Measurements from ENCODE around the gene FAM200C.

Gene FAM200C

DNA sequence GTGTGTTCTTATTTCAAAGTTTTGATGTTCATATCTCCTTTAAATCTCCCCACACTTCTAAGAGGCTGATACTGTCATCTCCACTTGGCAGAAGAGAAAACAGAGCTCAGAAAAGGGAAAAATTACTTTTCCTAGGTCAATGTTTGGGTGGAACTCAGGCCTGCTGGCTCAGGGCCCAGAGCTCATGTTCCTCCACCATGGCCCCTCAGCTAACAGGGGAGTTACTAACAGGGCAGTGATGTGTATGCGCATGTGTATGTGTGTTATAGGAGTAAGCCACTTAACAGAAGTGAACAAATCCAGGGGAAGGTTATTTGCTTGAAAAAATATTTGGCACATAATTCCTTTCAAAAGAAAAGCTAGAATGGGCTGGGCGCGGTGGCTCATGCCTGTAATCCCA is 32.0 kb downstream of the FAM200C start:
- DNase-seq (ENCODE audit: extremely low read depth in 1 of 2, low read depth in 1 of 2) = no peak

DNA sequence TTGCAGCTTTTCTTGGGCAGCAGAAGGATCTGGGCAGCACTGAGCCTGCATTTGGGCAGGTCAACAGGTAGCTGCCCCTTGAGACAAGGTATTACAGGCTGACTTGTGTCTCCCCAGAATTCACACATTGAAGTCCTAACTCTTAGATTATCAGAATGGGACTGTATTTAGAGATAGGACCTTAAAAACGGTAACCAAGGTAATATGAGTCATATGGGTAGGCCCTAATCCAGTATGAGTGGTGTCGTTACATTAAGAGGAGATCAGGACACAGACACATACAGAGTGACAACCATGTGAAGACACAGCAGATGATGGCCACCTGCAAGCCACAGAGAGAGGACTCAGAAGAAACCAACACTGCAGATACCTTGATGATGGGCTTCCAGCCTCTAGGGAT is 32.6 kb downstream of the FAM200C start:
- no peak for DNase-seq (ENCODE audit: extremely low read depth in 1 of 2, low read depth in 1 of 2)

DNA sequence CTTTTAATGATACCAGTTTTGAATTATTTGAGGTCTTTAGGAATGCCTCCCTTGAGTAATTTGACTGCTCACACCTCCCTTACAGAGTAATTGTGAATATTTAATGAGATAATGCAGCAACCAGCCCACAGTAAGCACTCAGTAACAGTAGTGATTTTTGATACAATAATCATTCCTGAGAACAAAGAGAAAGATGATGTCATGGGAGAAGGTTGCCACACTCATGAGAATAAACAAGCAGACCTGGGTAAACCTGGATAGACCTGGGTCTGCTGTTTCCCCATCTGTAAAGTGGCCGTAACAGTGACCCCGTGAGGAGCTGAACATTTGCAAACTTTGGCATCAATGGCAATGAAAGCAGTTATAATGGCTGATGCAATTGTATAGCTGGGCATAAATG is 33.6 kb downstream of the FAM200C start:
- no peak for DNase-seq (ENCODE audit: extremely low read depth in 1 of 2, low read depth in 1 of 2)

DNA sequence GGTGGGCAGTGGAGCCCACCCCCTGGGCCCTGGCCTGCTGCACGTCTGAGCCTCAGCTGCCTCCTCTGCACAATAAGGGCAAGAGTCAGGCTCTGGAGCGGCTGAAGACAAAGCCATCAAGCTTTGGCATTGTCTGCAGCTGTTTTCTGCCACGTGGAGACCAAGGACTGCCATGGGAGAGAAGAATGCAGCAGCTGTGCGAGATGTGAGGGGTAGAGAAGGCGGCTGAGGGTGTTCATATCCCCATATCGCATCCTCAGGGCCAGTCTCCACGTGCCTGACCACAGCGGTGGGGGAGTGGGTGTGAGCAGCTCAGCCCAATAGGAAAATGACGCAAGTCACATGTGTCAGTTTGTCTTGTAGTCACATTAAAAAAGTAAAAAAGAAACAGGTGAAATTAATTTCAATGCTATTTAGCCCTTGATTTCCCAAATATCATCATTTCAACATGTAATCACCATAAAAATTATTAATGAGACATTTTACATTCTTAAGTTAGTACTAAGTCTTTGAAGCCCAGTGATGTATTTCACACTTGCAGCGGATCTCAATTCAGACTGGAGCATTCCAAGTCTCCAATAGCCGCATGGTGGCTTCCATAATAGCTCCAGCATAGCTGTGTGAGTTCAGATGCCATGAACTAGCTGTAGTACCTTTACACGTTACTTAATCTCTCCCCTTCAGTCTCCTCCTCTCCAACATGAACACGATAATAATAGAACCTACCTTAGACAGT is 36.0 kb downstream of the FAM200C start:
- DNase-seq (ENCODE audit: extremely low read depth in 1 of 2, low read depth in 1 of 2) = no peak

DNA sequence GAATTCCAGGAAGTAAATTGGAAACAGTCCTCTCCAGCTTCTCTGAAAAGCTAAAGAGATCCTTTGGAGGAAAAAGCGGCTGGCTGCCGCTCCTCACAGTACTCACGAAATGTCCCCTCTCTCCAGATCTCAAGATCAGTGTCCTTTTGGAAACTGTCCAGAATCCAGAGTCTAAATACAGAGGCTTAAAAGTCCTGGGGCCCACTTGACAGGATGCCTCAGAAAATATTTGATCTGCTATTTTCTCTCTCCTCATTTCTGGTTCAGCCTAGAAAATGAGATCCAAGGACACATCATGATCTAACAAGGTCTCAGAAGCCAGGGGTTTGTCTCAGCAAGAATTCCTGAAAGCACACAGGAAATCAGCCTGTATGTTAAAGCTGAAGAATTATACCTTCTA is 36.6 kb downstream of the FAM200C start:
- no peak for DNase-seq (ENCODE audit: extremely low read depth in 1 of 2, low read depth in 1 of 2)

DNA sequence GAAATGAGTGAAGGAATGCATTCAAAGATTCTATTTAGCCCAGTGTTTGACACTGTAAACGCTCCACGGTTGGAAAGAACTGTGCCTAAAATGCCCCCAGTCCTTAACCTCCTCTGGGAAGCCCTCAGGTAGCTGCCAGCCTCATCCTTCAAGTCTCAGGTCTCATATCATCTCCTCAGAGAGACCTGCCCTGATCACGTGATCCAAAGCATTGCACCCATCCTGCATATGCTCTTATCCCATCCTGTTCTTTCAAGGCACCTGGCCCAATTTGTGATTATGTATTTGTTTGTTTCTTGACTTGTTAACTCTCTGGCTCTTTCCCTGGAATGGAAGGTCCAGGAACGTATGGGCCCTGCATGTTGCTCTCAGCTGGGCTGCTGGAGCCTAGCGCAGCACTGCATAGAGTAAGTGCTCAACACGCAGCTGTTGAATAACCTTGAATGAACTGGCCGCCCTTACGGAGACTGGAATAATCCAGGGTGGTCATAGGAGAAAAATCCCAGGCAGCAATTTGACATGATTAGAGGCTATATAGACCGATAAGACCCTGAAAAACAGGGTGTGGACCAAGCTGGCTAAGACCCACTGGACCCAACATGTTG is 38.1 kb downstream of the FAM200C start:
- DNase-seq (ENCODE audit: extremely low read depth in 1 of 2, low read depth in 1 of 2) = no peak

DNA sequence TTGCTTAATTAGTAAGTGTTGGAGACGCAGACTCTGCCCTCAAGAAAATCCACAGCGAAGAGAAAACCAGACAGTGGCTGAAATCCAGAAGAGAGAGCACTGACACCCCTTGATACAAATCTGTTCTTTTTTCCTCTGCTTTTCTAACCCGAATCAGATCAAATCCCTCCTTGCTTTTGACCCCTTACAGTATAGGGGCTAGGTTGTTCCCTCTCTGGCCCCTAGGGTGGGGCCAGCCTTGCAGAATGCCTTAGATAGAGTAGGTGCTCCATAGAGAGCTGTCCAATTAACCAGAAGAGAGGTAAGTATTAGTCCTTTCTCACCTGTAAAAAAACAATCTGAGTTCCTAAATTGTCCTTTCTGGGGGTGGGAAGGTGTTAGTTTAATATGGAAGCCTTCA is 39.5 kb downstream of the FAM200C start:
- no peak for DNase-seq (ENCODE audit: extremely low read depth in 1 of 2, low read depth in 1 of 2)

DNA sequence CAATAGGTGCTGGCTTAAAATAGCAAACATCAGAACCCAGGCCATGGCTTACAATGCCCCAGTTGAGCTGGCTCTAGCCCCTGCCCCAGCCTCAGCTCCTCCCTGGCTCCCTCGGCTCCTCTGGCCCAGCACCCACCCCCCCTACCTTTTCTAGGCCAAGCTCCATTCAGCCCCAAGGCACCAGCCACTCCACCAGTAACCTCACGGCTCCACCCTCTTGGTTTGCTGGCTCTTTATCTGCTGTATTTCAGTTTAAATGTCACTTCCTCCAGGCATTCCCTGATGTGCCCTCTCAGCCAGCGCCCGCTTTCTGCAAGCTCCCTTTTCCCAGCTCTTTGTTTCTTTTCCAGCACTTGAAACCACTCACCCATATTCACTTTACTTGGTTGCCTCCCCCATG is 40.0 kb downstream of the FAM200C start:
- no peak for DNase-seq (ENCODE audit: extremely low read depth in 1 of 2, low read depth in 1 of 2)

DNA sequence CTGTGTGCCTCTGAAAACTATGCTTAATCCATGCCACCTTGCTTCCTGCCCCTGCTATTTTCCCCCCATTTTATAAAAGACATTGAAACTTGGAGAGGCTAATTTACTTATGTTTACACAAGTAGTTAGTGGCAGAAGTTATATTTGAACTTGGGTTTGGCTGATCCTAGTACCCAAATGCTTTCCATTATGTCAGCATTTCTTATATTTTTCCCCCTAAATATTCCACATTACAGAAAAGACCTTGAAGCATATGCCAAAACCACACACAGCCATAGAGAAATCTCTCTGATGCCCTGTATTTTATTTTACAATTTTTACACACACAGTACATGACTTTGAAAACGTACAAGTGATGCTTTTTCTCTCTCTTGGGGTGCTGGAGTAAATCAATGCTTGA is 40.6 kb downstream of the FAM200C start:
- no peak for DNase-seq (ENCODE audit: extremely low read depth in 1 of 2, low read depth in 1 of 2)

DNA sequence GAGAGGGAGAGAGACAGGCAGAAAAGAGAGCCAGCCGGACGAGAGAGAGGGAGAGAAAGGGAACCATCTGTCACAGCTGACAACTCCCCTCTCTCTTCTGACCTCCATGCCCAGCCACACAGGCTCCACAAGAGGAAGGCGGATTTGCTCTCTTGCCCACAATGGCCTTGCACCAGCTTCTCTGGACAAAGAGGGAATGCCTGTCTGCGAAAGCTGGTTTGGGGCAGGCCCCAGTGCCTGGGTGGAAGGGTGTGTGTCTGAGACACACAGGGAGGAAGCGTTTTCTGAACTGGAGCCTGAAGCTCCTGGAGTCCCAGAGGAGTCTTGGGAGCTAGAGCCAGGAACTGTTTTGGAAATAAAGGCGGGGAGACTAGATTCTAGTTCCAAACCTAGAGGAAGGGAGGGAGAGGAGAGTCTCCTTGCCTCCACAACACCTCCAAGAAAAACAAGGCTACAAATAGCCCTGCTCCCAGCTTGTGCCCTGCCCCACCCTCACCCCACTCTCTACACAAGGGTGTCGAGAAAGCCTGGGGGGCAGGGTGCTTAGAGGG is 41.9 kb downstream of the FAM200C start:
- DNase-seq (ENCODE audit: extremely low read depth in 1 of 2, low read depth in 1 of 2) = no peak

DNA sequence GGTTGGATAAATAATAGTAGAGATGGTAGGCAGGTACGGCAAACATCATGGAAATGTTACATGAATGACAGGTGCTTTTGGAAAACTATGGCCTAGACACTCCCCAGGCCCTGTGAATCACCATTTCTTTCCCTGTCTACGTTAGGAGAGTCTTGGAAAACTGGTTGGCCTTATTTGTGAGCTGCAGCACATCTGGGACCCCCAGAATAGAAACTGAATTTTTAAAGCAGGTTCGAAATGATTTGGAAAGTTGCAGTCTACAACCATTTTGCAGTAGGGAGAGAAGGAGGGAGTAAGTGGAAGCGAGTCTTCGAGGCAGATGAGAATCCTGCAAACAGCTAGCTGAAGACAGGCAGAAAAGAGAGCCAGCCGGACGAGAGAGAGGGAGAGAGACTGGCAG is 42.5 kb downstream of the FAM200C start:
- no peak for DNase-seq (ENCODE audit: extremely low read depth in 1 of 2, low read depth in 1 of 2)

DNA sequence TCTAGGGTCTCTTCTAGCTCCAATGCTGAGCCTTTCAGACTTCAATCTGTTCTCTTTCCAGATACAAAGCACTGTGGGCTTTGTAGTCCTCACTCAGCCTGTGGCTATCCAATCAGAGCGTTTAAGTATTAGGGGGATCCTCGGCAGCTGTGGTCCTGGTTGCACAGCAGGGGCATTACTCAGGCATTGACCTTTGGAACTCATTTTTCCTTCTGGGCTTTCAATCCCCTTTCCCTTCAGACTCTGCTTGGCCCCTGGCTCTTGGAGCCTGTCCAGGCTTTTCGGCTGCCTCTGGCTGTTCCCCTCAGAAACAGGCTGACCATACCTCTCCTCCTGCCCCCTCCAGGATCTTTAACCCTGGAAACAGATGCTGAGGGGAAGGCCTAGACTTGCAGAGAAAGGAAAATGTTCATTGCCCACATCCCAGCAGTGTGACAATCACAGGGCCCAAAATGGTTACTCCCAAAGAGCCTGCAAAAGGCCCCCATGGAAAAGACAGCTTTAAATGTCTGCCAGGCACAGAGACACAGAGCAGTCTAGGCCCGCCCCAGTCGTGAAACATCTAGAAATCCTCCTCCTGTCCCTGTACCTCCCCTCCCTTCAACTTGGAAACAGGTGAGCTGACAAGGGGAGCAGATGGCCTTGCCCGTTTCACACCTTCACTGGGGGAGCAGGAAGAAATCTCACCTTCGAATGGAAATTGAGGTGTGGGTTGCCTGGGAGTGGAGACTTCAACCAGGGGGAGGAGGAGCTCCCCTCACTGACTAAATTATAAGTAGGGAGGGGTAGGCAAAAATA is 43.1 kb downstream of the FAM200C start:
- no peak for DNase-seq (ENCODE audit: extremely low read depth in 1 of 2, low read depth in 1 of 2)

DNA sequence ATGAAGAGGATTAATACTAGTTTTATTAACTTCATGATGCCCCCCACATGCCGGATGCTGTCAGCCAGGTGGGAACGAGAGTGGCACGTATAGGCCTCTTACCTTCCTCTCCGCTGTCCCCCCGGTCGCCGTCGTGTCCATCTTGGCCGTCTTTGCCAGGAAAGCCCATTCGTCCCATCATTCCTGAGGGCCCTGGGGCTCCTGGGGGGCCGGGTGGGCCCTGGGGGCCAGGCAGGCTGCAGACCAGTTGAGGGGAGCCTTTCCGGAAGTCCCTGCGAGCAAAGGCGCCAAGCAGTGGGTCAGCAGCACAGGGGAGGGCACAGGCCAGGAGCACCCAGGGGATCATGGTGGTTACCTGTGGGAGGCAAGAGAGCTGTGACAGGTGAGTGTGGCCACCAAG is 45.2 kb downstream of the FAM200C start:
- no peak for DNase-seq (ENCODE audit: extremely low read depth in 1 of 2, low read depth in 1 of 2)

DNA sequence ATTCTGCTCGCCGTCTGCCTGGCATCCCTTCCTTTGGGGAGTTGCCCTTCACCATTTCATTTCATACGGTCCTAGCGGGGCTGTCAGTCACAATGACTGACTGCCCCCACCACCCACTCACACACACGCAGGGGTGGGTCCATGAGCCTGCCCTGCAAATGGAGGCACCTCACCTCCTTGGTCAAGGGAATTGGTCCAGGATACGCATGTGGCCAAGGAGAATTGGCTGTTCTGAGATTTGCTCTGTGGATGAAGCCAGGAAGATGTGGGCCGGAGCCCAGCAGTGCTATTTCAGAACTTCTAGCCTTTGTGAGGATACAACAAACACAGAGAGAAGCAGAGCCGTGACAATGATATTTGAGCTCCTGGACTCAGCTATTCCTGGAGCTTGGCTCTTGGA is 46.5 kb downstream of the FAM200C start:
- DNase-seq (ENCODE audit: extremely low read depth in 1 of 2, low read depth in 1 of 2) = no peak

DNA sequence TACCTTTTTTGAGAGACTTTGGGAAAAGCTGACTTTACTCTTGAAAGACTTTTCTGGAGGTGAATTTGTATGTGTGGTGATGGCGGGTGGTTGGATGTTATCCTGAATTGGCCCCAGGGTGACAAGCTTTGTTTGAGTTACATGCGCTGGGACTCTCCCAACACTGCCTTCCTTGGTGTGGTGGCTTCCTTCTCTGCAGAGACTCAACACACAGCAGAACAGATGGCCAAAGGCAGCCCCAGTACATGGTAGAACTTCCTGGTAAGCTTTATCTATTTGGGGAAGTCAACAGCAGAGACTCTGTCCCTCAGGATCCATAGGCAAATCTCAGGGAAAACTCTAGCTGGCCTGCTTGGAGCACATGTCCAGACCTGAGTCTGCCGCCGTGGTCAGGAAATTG is 47.5 kb downstream of the FAM200C start:
- no peak for DNase-seq (ENCODE audit: extremely low read depth in 1 of 2, low read depth in 1 of 2)

DNA sequence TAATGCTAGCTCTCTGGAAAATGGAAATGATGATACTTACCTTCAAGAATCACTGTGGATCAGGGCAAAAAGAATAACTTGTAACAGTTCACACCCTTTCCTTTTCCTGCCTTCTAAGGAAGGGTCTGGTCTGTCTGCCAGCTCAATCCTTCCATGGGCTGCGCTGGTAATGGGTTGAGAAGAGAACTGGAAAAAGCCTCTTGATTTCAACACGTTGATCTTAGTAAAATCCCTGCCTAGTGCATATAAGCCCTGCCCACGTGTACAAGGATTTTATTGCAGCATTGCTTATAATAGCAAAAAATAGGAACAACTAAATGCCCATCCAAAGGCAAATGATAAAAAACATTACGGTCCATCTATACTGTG is 49.9 kb downstream of the FAM200C start:
- no peak for DNase-seq (ENCODE audit: extremely low read depth in 1 of 2, low read depth in 1 of 2)

DNA sequence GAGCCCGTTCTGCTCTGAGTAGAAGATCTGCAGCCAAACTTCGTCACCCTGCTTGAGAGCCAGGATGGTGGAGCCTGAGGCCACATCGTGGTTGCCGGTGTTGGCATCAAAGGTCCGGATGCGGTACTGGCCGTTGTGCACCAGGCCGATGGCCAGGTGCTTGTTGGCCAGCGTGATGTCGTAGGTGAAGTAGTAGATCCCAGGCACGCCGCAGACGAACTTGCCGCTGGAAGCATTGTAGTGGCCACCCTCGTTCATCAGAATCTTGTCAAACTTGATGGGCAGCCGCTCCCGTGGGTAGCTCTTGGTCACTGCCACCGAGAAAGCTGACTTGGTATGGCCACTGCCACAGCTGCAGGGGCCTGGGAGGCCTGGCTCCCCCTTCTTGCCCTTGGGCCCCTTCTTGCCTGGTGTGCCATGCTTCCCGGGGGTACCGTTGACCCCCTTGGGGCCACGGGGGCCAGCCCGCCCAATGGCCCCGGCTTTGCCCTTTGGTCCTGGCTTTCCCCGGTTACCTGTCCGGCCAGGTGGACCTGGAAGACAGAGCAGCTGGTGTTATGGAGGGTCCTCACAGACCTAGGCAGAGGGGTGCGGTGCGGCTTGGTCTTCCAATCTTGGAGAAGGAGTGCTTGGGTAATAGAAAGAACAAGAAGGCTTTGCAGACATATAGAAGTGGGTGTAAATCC is 50.5 kb downstream of the FAM200C start:
- no peak for DNase-seq (ENCODE audit: extremely low read depth in 1 of 2, low read depth in 1 of 2)

DNA sequence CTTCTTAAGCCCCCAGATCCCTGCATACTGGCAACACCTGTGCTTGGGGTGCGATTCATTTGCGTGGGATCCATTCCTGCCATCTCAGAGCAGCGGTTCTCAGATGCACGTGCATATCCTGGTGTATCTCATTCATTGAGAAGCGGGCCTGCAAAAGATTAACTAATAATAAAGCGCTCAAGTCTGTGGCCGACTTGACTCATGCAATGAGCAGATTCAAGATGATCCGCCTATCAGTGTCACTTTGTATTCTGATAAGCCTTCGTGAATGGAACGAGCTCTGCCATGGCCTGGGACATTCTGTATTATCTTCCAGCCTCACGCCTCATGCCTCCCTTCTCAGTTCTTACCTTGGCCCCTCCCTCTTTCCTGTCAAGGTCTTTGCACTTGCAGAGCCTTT is 51.8 kb downstream of the FAM200C start:
- DNase-seq (ENCODE audit: extremely low read depth in 1 of 2, low read depth in 1 of 2) = no peak

DNA sequence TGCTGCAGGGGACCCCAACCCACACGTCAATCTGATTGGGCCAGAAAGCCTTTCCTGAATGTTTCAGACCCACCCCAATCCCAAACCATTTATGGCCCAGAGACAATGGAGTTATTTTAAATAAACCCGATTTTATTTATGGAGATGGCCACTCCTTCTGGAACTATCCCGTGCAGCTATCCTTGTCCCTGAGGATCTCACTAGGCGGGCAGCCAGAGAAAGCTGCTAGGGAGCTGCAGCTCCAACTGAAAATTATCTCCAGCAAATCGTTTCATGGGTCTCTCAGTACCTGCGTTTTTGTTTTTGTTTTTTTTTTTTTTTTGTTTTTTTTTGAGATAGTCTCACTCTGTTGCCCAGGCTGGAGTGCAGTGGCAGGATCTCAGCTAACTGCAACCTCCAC is 52.4 kb downstream of the FAM200C start:
- no peak for DNase-seq (ENCODE audit: extremely low read depth in 1 of 2, low read depth in 1 of 2)

Data from stimulated activated CD8-positive, alpha-beta memory T cell treated with anti-CD3 and anti-CD28 coated beads, Interleukin-7, amount 100 ng/mL, for 48 hours (primary cell).